ENCODE data around the gene ARID4B.

DNA sequence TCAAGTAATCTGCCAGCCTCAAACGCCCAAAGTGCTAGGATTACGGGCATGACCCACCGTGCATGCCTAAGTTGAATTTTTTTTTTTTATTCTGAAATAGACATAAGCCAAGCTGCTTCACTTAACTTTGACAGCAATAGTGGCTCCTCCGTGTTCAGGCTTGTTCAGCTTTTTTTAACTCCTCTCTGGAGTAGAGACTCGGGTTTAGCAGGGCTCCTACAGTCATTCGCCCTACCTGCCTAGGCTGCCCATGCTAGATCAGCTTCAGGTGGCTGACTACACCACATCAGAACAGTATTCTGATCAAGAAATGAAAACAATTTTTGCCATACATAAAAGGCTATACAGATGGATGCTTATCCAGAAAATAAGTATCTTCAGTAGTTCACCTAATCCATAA is 14.7 kb downstream of the ARID4B start:
- TF ChIP-seq CTCF (IDR thresholded peaks at IDR 0.05; ENCODE audit: low read length) (no peak), EZH2 (IDR thresholded peaks at IDR 0.05; ENCODE audit: borderline replicate concordance, low read length) (no peak)
